Left hindlimb (tissue), 1 donor: ENCODE data around the gene STK17B.
"Not testable (repeated sequence)": the region's sequence is repeated elsewhere in the genome, so short reads cannot be mapped to it uniquely, and the experiment has no call there.

ENCODE experiments used
- DNase-seq: peaks from one replicate; pipeline ENCODE4 v3.0.0-alpha.2; 2018

Gene STK17B

DNA sequence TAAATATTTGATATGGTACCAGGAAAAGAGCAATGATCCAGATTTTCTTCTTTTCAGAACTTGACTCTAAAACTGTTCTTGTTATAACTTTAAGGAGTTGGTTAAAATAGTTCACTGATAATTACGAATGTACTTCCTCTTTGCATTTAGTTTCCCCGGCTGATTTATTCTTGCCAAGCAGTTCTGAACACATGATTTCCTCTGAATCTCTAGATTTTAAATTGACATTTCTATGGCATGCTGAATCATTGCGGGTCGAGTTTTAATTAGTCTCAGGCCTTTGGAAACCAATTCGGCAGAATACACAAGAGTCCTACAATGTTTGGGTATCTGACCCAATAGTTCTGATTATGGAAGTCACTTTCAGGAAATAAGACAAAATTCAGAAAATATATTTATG is 65.4 kb downstream of the STK17B start:
- DNase-seq, result no peak

DNA sequence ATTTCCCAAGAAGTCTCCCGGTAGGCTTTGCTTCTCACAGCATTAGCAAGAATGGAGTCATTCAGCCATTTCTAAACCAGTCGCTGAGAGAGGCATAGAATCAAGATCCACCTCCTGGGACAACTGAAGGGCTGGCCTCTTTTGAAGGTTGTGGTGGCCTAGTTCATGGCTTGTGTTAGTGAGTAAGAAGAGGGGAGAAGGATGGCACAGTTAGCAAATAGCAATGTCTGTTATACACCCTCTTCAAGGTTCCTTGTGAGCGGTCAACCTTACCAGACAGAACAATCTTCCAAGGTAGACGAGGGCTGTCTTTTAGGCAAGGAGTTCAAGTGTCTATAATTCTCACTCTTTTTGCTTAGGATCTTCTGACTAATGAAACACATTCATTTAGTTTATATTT is 67.3 kb downstream of the STK17B start:
- DNase-seq, result no peak

DNA sequence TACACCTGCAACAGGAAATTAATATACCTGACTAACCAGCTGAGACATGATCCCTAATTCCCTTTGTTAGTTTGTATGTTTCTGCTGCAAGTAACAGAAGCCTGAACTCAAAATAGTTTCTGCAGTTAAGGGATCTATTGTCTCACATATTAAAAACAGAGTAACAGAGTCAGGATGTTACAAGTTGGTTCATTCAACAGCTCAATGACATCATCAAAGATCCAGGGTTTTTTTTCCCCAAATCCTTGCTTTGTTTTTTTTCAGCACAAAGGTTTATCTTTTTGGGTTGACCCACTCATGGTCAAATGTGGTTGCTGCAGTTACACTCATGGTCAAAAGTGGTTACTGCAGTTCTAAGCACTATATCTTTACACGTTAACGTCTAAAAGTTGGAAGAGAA is 67.8 kb downstream of the STK17B start:
- DNase-seq, result no peak

DNA sequence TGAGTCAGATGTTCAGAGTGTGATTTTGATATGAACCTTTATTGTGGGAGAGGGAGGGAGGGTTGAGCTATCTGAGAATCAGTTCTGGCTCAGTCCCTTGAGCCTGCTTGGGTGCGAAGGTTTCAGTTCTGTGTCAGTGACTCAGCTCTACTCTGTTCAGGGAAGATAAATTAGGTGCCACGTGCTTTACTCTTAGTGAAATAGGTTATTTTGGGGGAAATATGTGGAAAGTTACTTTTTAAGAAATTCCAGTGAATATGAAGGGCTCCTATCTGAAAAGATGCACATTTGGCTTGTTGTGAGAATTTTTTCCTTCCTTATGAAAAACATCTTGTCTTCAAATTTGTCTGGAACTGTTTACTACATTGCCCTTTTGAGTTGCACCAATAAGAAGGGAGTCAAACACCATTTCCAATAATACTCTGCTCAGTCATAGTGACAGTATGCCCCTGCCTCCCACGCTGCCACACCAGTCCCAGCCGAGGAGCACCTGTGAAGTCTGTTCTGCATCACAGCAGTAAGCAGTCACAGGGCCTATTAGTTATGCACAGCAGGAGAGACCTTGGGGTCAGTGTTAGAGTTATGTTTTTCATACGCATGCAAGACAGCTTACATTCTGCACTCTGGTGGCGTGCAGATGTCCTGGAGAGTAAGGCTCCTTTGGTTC is 69.9 kb downstream of the STK17B start:
- DNase-seq, result no peak

DNA sequence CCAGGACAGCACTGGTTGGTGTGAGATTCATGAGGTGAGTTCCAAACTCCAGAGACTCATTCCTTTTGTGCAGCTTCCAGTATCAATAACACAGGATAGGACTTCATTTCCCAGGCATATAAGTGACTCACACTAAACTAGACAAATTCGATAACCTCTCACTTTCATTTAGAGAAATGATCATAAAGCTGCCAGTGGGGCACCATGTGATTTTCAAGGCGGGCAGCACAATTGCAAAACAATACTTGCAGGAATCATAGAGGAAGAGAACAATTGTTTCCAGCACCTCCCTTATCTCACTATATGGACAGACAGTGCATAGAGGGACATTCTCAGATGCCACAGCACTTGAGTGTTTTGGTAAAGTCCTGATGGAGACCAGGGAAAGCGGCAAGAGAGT is 71.5 kb downstream of the STK17B start:
- no peak for DNase-seq

DNA sequence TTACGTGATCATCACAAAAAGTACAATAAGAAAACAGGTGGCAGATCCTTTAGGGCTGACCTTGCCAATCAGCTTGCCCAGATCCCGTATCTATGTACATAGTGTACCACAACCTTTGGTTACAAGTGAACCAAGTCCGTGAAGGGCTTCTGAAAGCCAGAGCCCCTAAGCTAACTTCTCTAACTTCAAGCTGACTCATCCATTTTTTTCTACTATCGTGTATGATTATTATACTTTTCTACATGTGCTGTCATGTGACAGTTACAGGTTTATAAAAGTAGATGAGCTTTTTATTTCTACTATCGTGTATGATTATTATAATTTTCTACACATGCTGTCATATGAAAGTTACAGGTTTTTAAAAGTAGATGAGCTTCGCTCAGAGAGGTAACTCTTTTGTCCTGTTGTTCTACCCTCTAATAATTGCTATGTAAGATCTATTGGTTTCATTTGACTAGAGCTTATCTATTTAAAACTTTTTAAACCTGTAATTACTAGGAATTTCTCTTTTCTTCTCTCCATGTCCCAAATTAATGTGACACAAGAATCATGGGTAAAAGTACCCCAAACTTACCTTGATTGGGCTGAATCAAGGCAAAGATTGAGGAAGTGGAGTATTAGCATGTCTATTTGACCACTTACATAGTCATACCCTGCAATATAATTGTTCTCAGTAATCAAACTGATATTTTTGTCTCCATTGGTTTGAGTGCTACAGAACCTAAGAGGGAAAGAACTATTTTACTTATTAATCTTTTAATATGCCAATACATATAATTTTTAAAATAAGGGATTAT is 73.3 kb downstream of the STK17B start:
- no peak for DNase-seq

DNA sequence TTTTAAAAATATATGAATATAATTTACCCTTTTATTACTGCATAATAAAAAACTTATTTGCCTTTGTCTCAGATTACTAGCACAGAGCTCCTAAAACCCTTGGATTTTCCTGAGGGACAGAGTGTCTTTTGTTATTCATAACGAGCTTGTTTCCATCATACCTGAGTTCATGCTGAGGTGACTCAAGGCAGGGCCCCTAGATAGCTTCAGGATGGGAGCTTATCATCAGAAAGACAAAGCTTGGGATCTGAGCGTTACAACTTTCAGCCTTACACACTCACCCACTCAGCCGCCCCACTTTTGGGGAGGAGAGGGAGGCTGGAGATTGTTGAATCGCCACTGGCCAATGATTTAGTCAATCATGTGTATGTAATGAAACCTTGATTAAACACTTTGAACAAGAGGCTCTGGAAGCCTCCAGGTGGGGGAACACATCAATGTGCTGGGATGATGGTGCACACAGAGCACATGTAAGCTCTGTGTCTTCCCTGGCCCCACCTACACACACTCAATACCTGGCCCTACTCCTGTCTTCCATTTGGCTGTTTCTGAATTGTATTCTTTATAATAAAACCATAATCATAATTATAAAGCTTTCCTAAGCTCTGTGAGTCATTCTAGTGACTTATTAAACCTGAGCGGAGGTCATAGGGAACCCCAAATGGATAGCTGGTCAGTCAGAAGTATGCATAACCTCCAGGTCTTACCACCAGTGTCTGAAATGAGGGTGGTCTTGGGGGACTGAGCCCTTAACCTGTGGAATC is 74.2 kb downstream of the STK17B start:
- no peak for DNase-seq

DNA sequence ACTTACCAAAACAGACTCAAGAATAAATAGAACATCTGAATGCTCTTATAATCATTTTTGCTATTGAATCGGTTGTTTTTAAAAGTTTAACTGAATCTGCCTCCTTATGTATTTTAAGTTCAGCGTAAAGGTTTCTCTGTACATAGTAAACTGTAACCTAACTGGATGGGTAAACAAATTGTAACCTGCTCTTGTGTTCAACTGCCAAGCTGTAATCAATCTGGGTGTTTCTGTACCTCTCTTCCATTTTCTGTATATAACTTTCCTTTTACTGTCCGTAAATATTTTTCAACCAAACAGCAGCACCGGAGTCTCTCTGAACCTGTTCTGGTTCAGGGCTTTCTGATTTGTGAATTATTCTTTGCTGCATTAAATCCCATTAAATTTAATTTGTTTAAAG is 75.1 kb downstream of the STK17B start:
- DNase-seq, result no peak

DNA sequence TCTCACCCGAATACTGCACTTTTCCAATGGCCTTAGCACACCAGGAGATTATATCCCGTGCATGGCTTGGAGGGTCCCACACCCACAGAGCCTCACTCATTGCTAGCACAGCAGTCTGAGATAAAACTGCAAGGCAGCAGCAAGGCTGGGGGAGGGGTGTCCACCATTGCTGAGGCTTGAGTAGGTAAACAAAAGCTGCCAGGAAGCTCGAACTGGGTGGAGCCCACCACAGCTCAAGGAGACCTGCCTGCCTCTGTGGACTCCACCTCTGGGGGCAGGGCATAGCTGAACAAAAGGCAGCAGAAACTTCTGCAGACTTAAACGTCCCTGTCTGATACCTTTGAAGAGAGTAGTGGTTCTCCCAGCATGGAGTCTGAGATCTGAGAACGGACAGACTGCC is 81.9 kb downstream of the STK17B start:
- DNase-seq, result not testable (repeated sequence)

DNA sequence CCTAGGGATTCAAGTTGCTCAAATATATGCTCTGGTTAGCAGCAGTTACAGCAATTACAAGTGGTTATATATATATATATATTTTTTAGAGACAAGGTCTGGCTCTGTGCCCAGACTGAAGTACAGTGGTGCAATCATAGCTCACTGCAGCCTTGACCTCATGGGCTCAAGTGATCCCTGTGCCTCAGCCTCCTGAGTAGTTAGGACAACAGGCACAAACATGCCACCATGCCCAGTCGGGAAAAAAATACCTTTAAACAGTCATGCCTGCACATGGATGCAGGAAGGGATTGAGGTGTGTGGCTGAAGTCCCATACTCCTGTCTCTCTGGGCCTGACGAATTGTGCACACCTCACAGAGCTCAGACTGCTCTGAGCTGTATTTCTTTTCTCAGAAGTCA is 83.2 kb downstream of the STK17B start:
- no peak for DNase-seq

DNA sequence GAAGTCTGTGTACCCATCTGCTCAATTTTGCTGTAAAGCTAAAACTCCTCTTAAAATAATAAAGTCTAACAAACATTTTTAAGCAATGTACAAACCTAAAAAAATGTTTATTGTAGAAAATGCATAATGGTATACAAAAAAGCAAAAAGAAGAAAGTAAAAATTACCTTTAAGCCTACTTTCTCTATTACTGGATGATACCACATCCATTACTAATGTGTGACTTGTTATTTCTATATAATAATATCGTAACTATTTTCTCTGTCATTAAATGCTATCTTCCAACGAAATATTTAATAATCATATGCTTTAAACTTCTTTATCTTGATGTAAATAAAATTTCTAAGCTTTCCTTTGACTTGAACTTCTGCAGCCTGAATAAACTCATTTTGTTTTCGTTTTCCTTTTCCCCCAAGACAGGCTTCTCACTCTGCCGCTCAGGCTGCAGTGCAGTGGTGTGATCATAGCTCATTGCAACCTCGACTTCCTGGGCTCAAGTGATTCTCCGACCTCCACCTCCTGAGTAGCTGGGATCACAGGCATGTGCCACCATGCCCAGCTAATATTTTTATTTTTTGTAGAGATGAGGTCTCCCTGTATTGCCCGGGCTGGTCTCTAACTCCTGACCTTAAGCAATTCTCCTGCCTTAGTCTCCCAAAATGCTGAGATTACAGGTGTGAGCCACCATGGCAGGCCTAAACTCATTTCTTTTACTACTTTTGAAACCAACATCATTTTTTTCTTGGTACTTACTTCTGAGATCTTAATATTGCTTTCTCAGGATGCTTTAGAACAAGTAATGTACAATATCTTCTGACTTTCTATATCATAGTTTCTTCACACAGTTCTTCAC is 84.6 kb downstream of the STK17B start:
- no peak for DNase-seq

DNA sequence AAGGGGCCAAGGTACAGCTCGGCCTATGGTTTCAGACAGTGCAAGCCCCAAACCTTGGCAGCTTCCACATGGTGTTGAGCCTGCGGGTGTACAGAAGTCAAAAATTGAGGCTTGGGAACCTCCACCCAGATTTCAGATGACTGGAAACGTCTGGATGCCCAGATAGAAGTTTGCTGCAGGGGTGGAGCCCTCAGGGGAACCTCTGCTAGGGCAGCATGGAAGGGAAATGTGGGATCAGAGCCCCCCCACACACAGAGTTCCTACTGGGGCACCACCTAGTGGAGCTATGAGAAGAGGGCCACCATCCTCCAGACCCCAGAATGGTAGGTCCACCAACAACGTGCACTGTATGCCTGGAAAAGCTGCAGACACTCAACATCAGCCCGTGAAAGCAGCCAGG is 87.8 kb downstream of the STK17B start:
- no peak for DNase-seq
